WERI-Rb-1 (cell line): ENCODE measurements around the gene STIM1.
"Not testable (repeated sequence)": the region's sequence is repeated elsewhere in the genome, so short reads cannot be mapped to it uniquely, and the experiment has no call there.

Experiments used
- DNase-seq: peaks from one replicate; pipeline ENCODE4 v3.0.0-alpha.2; 2020
- H3K27ac ChIP-seq: fragments of 250-450 bp; sonication (Bioruptor Pico); 2 replicates; pipeline ENCODE4 v1.5.1; 2020; ENCODE audit warnings: mild to moderate bottlenecking, moderate library complexity
- H3K27me3 ChIP-seq: fragments of 250-450 bp; sonication (Bioruptor Pico); 2 replicates; pipeline ENCODE4 v1.5.1; 2021; ENCODE audit warnings: mild to moderate bottlenecking, low read depth, moderate library complexity; ENCODE audit not compliant: insufficient read depth, severe bottlenecking
- H3K36me3 ChIP-seq: fragments of 250-450 bp; sonication (Bioruptor Pico); 2 replicates; pipeline ENCODE4 v1.5.1; 2020; ENCODE audit warnings: mild to moderate bottlenecking, moderate library complexity
- H3K4me3 ChIP-seq: 2 replicates; pipeline ENCODE4 v1.5.1; 2011; ENCODE audit warnings: low read depth, mild to moderate bottlenecking, control low read depth, low read length
- H3K9me3 ChIP-seq: fragments of 250-450 bp; sonication (Bioruptor Pico); 2 replicates; pipeline ENCODE4 v1.5.1; 2021; ENCODE audit warnings: mild to moderate bottlenecking, moderate library complexity; ENCODE audit not compliant: severe bottlenecking
- TF ChIP-seq, protein P1 (sequence below): IDR thresholded peaks from 2 replicates; pipeline ENCODE4 v1.5.1; 2011; ENCODE audit warnings: low read depth, mild to moderate bottlenecking, control low read depth, inconsistent platforms, low read length

STIM1 gene

GRCh38 chr11:3859373-3859881 lies 4.0 kb downstream of the STIM1 start:
- no peaks in the 10 kb centered on the region for H3K27me3 ChIP-seq
- H3K27ac ChIP-seq, result no peak overlapping the region; the same call in 1 of the 2 replicates
- H3K36me3 ChIP-seq, result no peaks in the 10 kb centered on the region
- H3K9me3 ChIP-seq, result no peaks in the 10 kb centered on the region
- TF ChIP-seq, protein P1, sequence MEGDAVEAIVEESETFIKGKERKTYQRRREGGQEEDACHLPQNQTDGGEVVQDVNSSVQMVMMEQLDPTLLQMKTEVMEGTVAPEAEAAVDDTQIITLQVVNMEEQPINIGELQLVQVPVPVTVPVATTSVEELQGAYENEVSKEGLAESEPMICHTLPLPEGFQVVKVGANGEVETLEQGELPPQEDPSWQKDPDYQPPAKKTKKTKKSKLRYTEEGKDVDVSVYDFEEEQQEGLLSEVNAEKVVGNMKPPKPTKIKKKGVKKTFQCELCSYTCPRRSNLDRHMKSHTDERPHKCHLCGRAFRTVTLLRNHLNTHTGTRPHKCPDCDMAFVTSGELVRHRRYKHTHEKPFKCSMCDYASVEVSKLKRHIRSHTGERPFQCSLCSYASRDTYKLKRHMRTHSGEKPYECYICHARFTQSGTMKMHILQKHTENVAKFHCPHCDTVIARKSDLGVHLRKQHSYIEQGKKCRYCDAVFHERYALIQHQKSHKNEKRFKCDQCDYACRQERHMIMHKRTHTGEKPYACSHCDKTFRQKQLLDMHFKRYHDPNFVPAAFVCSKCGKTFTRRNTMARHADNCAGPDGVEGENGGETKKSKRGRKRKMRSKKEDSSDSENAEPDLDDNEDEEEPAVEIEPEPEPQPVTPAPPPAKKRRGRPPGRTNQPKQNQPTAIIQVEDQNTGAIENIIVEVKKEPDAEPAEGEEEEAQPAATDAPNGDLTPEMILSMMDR, result no peak
- peak; percentile 75 for DNase-seq
- no peak overlapping the region for H3K4me3 ChIP-seq

DNA sequence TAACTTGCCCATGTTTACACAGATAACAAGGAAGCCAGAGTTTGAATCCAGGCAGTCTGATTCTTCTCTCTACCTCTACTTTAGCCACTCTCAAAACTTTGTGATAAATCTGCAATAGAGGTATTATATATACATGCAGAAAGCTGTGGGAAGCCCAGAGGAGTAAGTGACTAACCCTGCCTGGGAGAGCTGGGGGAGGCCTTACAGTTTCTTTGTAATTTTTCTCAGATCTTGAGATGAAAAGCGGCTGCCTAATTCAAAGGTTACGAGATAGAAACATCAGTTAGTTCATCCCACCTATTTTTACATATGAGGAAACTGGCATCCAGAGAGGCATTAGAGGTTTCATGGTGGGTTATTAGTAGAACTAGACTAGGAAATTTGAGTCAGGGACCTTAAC lies 4.9 kb downstream of the STIM1 start:
- Histone ChIP-seq H3K27ac (no peak overlapping the region), H3K36me3 (no peaks in the 10 kb centered on the region), H3K9me3 (no peaks in the 10 kb centered on the region), H3K27me3 (no peaks in the 10 kb centered on the region), H3K4me3 (no peak overlapping the region)
- no peak for DNase-seq
- TF ChIP-seq, protein P1, result no peak

GRCh38 chr11:3860898-3861393 lies 5.5 kb downstream of the STIM1 start:
- H3K27me3 ChIP-seq, DNase-seq, H3K36me3 ChIP-seq, H3K4me3 ChIP-seq, H3K27ac ChIP-seq, H3K9me3 ChIP-seq: not testable (repeated sequence)

- Histone ChIP-seq H3K4me3 (no peak overlapping the region), H3K27me3 (no peaks in the 10 kb centered on the region), H3K27ac (no peak overlapping the region), H3K36me3 (no peaks in the 10 kb centered on the region), H3K9me3 (no peaks in the 10 kb centered on the region)
- TF ChIP-seq, protein P1, result no peak
- no peak for DNase-seq
Observed at GRCh38 chr11:3861683-3862082, 6.2 kb downstream of the STIM1 start.

DNA sequence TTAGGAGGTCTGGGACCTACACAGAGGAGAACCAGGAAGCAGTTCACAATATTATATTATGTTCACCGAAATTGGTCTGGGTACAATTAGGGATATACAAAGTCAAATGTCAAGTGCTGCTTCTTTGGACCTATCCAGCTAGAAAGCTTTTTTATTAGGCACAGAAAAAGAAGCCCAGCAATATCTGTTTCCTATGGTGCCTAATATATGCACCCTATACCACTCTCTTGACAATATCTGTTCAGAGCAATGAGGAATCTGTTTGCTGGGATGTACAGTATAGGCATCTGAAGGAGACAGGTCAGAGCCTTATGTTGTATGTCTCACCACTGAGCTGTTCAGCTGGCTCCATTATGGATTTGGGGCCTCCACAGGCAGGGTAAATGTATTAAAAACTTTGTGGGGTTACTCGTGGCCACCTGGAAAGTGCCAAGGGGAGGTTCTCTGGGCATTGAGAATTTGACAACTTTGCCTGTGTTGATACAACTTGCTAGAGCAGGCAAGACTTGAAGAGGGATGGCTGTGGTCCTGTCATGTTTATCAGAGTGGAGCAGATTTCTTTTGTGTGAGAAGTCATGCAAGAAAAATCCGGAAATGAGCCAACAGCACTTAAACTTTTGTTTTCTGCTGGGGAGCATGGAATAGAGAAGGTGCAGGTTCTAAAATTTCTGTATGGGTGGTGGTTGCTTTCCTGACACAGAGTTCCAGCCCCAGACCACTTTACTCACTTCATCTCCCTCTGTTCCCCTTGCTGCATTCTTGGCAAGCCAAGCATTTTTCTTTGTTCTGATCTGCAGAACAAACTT lies 10.1 kb downstream of the STIM1 start:
- Histone ChIP-seq H3K4me3 (no peak overlapping the region), H3K27ac (no peak overlapping the region), H3K9me3 (no peaks in the 10 kb centered on the region), H3K27me3 (no peaks in the 10 kb centered on the region), H3K36me3 (no peaks in the 10 kb centered on the region)
- TF ChIP-seq, protein P1, result no peak
- no peak for DNase-seq

- no peaks in the 10 kb centered on the region for H3K9me3 ChIP-seq
- TF ChIP-seq, protein P1, result no peak
- H3K27ac ChIP-seq, result no peak overlapping the region
- H3K27me3 ChIP-seq, result no peaks in the 10 kb centered on the region
- H3K4me3 ChIP-seq, result no peak overlapping the region
- no peak for DNase-seq
- H3K36me3 ChIP-seq, result no peaks in the 10 kb centered on the region
Observed at GRCh38 chr11:3866206-3866605, 10.7 kb downstream of the STIM1 start.
